CD4-positive, alpha-beta memory T cell (primary cell): Measurements from ENCODE around the gene SETD1A. TPM values are rescaled to one million over a fixed set of nuclear protein-coding genes. Genes with fewer than 3 reads are reported as not detected.
"Not testable (repeated sequence)": the region's sequence is repeated elsewhere in the genome, so short reads cannot be mapped to it uniquely, and the experiment has no call there.

ENCODE experiments used
- CTCF ChIA-PET: fragments of 350-600 bp; sonication (Branson Sonifier 250); formaldehyde crosslinking; loops from one replicate; lab custom pipeline; 2021; ENCODE audit warnings: inconsistent platforms; ENCODE audit not compliant: partially characterized antibody; lab: Charles Lee
- POLR2A ChIA-PET: fragments of 350-600 bp; sonication (Branson Sonifier 250); formaldehyde crosslinking; loops from one replicate; lab custom pipeline; 2021; ENCODE audit not compliant: partially characterized antibody; lab: Charles Lee
- DNase-seq, 5 donors: peaks; one replicate each; pipeline versions ENCODE4 v3.0.0 to v3.0.0-alpha.2; 2020 to 2022; ENCODE audit warnings: mixed read lengths in 1 of 5
- H3K27ac ChIP-seq: one replicate; pipeline ENCODE4 v1.7.0; 2013; ENCODE audit warnings: low read depth, low read length
- H3K27me3 ChIP-seq: 2 replicates; pipeline ENCODE4 v1.7.0; 2013; ENCODE audit warnings: mild to moderate bottlenecking, low read length, moderate library complexity; ENCODE audit not compliant: insufficient read depth
- H3K36me3 ChIP-seq: 2 replicates; pipeline ENCODE4 v1.7.0; 2013; ENCODE audit warnings: mild to moderate bottlenecking, low read length, moderate library complexity; ENCODE audit not compliant: insufficient read depth
- H3K4me1 ChIP-seq: 2 replicates; pipeline ENCODE4 v1.7.0; 2013; ENCODE audit warnings: mild to moderate bottlenecking, low read length, moderate library complexity; ENCODE audit not compliant: insufficient read depth
- H3K4me3 ChIP-seq, 2 donors: one replicate each; pipeline ENCODE4 v1.7.0; 2013; ENCODE audit warnings: low read length in 2 of 2, mild to moderate bottlenecking in 1 of 2
- H3K9me3 ChIP-seq, 2 donors: one replicate each; pipeline ENCODE4 v1.7.0; 2013; ENCODE audit warnings: low read length in 2 of 2, control low read depth in 1 of 2; ENCODE audit not compliant: control insufficient read depth in 1 of 2
- H3K27ac Mint-ChIP-seq, 7 donors: one replicate each; pipeline ENCODE4 v1.8.0; 2020 to 2021; ENCODE audit warnings: mixed read lengths in 7 of 7, mild to moderate bottlenecking in 6 of 7, inconsistent platforms in 3 of 7, moderate library complexity in 3 of 7
- H3K27me3 Mint-ChIP-seq, 2 donors: one replicate each; pipeline ENCODE4 v1.8.0; 2020 to 2021; ENCODE audit warnings: mixed read lengths in 2 of 2
- H3K36me3 Mint-ChIP-seq, 2 donors: one replicate each; pipeline ENCODE4 v1.8.0; 2020 to 2021; ENCODE audit warnings: mixed read lengths in 2 of 2, inconsistent platforms in 1 of 2, mild to moderate bottlenecking in 1 of 2
- H3K4me1 Mint-ChIP-seq, 4 donors: one replicate each; pipeline ENCODE4 v1.8.0; 2020 to 2021; ENCODE audit warnings: mixed read lengths in 4 of 4, mild to moderate bottlenecking in 1 of 4
- H3K4me3 Mint-ChIP-seq, 8 donors: one replicate each; pipeline ENCODE4 v1.8.0; 2020 to 2021; ENCODE audit warnings: mixed read lengths in 8 of 8, mild to moderate bottlenecking in 7 of 8, moderate library complexity in 6 of 8, inconsistent platforms in 3 of 8
- H3K9me3 Mint-ChIP-seq, 8 donors: one replicate each; pipeline ENCODE4 v1.8.0; 2020 to 2021; ENCODE audit warnings: mixed read lengths in 8 of 8, mild to moderate bottlenecking in 5 of 8, inconsistent platforms in 3 of 8, moderate library complexity in 1 of 8
- intact Hi-C: fragments of 100-400 bp; cut with micrococcal nuclease; formaldehyde crosslinking; loops from one replicate; pipeline ENCODE4 v1.15.1; 2023
- polyA plus RNA-seq, 2 donors: library from polyadenylated mRNA; unstranded; fragments of 300-500 nt; fragmentation: Illumina TruSeq; gene quantifications; one replicate each; pipeline ENCODE4 v1.2.3, GENCODE V29; 2021
- total RNA-seq, 2 experiments: library from RNA; stranded (reverse); gene quantifications; one replicate each; pipeline ENCODE4 v1.2.3, GENCODE V29; 2021

Gene SETD1A
- total and polyA plus RNA-seq, 4 experiments from 2014 or later: 5.6 to 33.2 (median 32.1) TPM; not detected in 1

GRCh38 chr16:31011815-31012214, 54.3 kb downstream of the SETD1A start:
- DNase-seq, H3K4me1 ChIP-seq, H3K27ac ChIP-seq, intact Hi-C loops, POLR2A ChIA-PET, H3K9me3 ChIP-seq, H3K27me3 ChIP-seq, H3K9me3 Mint-ChIP-seq, H3K4me3 ChIP-seq, CTCF ChIA-PET, H3K36me3 ChIP-seq, H3K36me3 Mint-ChIP-seq: not testable (repeated sequence)
- H3K27me3 Mint-ChIP-seq: peaks cover 19 to 23% of the 10 kb centered on the region in 2 donors
- H3K4me1 Mint-ChIP-seq: peaks cover 2 to 24% (median 13%) of the 10 kb centered on the region in 4 donors
- H3K27ac Mint-ChIP-seq: peak overlapping the region in 1 of 7 donors; percentile 42
- peak overlapping the region; percentile 51 to 85 (median 80) for H3K4me3 Mint-ChIP-seq

GRCh38 chr16:31013292-31013691, 55.7 kb downstream of the SETD1A start:
- CTCF ChIA-PET, DNase-seq: not testable (repeated sequence)

GRCh38 chr16:31016018-31016417, 58.5 kb downstream of the SETD1A start:
- Histone ChIP-seq H3K9me3 (no peaks in the 10 kb centered on the region), H3K36me3 (no peaks in the 10 kb centered on the region), H3K27ac (no peak overlapping the region), H3K4me1 (peaks cover 4% of the 10 kb centered on the region), H3K27me3 (peaks cover 2% of the 10 kb centered on the region), H3K4me3 (no peak overlapping the region)
- Mint-ChIP-seq H3K36me3 (no peaks in the 10 kb centered on the region), H3K4me3 (no peak overlapping the region), H3K4me1 (peaks cover 2 to 15% (median 9%) of the 10 kb centered on the region in 4 donors), H3K27ac (no peak overlapping the region), H3K9me3 (no peaks in the 10 kb centered on the region), H3K27me3 (peaks cover 19 to 23% of the 10 kb centered on the region in 2 donors)
- DNase-seq: no peak
- ChIA-PET POLR2A (no interaction called here), CTCF (no interaction called here)
- intact Hi-C loops: no loop called here

More at GRCh38 chr16:31013292-31013691, 55.7 kb downstream of the SETD1A start:
- H3K4me3 ChIP-seq, H3K36me3 Mint-ChIP-seq, H3K4me1 ChIP-seq, H3K9me3 Mint-ChIP-seq, POLR2A ChIA-PET, H3K36me3 ChIP-seq, H3K27ac ChIP-seq, intact Hi-C loops, H3K27me3 ChIP-seq, H3K9me3 ChIP-seq: not testable (repeated sequence)
- peaks cover 2 to 24% (median 13%) of the 10 kb centered on the region in 4 donors for H3K4me1 Mint-ChIP-seq
- H3K4me3 Mint-ChIP-seq: peak overlapping the region in 2 of 8 donors; percentile 21 to 46
- H3K27ac Mint-ChIP-seq: peak overlapping the region in 1 of 7 donors; percentile 68
- peaks cover 19 to 23% of the 10 kb centered on the region in 2 donors for H3K27me3 Mint-ChIP-seq

- H3K9me3 Mint-ChIP-seq, DNase-seq, H3K27ac ChIP-seq, H3K4me1 Mint-ChIP-seq, H3K36me3 ChIP-seq, H3K4me3 Mint-ChIP-seq, H3K4me3 ChIP-seq, H3K27me3 ChIP-seq, CTCF ChIA-PET, H3K36me3 Mint-ChIP-seq, intact Hi-C loops, H3K4me1 ChIP-seq, POLR2A ChIA-PET, H3K9me3 ChIP-seq, H3K27ac Mint-ChIP-seq: not testable (repeated sequence)
- peaks cover 10 to 13% of the 10 kb centered on the region in 2 donors for H3K27me3 Mint-ChIP-seq
Measured at GRCh38 chr16:31017756-31018155, 60.2 kb downstream of the SETD1A start.

GRCh38 chr16:31020536-31020935, 63.0 kb downstream of the SETD1A start:
- no peak overlapping the region for H3K4me3 ChIP-seq
- intact Hi-C loops: no loop called here
- H3K9me3 ChIP-seq: no peaks in the 10 kb centered on the region
- no peaks in the 10 kb centered on the region for H3K4me1 ChIP-seq
- ChIA-PET POLR2A (no interaction called here), CTCF (interaction anchor here (0.8 to 0.9 kb wide), 2 partner anchors 35 to 122 kb away, joined by 4 to 5 read pairs; partner anchors contain the start of gene HSD3B7)
- no peaks in the 10 kb centered on the region for H3K27me3 ChIP-seq
- Mint-ChIP-seq H3K9me3 (no peaks in the 10 kb centered on the region), H3K4me1 (no peaks in the 10 kb centered on the region), H3K36me3 (no peaks in the 10 kb centered on the region), H3K27ac (no peak overlapping the region), H3K27me3 (peaks cover 0 to 5% of the 10 kb centered on the region in 2 donors), H3K4me3 (no peak overlapping the region)
- H3K36me3 ChIP-seq: no peaks in the 10 kb centered on the region
- no peak overlapping the region for H3K27ac ChIP-seq
- no peak for DNase-seq

- Mint-ChIP-seq H3K27ac (peak overlapping the region in 1 of 7 donors; percentile 3), H3K4me3 (no peak overlapping the region), H3K36me3 (no peaks in the 10 kb centered on the region), H3K4me1 (no peaks in the 10 kb centered on the region), H3K9me3 (no peaks in the 10 kb centered on the region), H3K27me3 (no peaks in the 10 kb centered on the region)
- no peaks in the 10 kb centered on the region for H3K36me3 ChIP-seq
- no peaks in the 10 kb centered on the region for H3K9me3 ChIP-seq
- no peaks in the 10 kb centered on the region for H3K4me1 ChIP-seq
- DNase-seq: no peak
- H3K4me3 ChIP-seq: no peak overlapping the region
- no peaks in the 10 kb centered on the region for H3K27me3 ChIP-seq
- intact Hi-C loops: no loop called here
- no peak overlapping the region for H3K27ac ChIP-seq
- ChIA-PET CTCF (no interaction called here), POLR2A (interaction anchor here (0.7 to 1.1 kb wide), 3 partner anchors 65 to 157 kb away, joined by 3 read pairs; partner anchors contain the start of genes FUS and SETD1A)
Measured at GRCh38 chr16:31022544-31023251, 65.1 kb downstream of the SETD1A start.

- no peak overlapping the region for H3K27ac Mint-ChIP-seq
Measured at GRCh38 chr16:31023252-31023602, 65.7 kb downstream of the SETD1A start.

More at GRCh38 chr16:31023252-31023602, 65.7 kb downstream of the SETD1A start:
- Histone ChIP-seq H3K9me3 (no peaks in the 10 kb centered on the region), H3K4me1 (no peaks in the 10 kb centered on the region), H3K27ac (no peak overlapping the region), H3K4me3 (no peak overlapping the region), H3K36me3 (no peaks in the 10 kb centered on the region), H3K27me3 (no peaks in the 10 kb centered on the region)
- ChIA-PET POLR2A (interaction anchor here (1.1 kb wide), 1 partner anchor 119 kb away, joined by 3 read pairs; no protein-coding TSS in a partner anchor), CTCF (no interaction called here)
- no peaks in the 10 kb centered on the region for H3K36me3 Mint-ChIP-seq
- no peaks in the 10 kb centered on the region for H3K27me3 Mint-ChIP-seq
- no peak for DNase-seq
- no peak overlapping the region for H3K4me3 Mint-ChIP-seq
- no peaks in the 10 kb centered on the region for H3K4me1 Mint-ChIP-seq
- intact Hi-C loops: no loop called here
- no peaks in the 10 kb centered on the region for H3K9me3 Mint-ChIP-seq
